OCI-M1 (cell line): ENCODE measurements around the gene CIROP.
A peak's percentile ranks its signal among the peaks of the same experiment; 100 is the strongest.
"Not testable (repeated sequence)": the region's sequence is repeated elsewhere in the genome, so short reads cannot be mapped to it uniquely, and the experiment has no call there.

Source experiments
- DNase-seq: peaks from one replicate; lab custom pipeline; 2025; lab: John Stamatoyannopoulos, UW

The CIROP gene

DNA sequence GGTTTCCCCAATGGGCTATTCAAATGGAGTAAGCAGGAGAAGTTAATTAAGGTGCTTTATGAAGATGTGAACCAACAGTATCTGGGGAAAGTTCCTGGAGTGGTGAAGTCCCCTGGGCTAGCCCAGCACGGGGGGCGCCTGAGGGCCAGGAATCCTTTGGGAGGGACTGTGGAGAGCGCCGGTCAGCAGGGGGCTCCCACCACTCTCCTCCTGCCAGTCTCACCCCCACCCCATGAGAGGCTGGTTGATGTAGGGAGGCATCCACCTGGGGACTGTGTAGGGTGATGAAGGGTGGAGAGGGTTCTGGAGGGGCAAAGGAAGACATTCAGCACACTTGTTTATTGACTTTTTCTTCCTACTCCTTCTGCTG lies 9.9 kb upstream of the CIROP start:
- no peak for DNase-seq

- DNase-seq = no peak
Observed at GRCh38 chr14:23114120-23114458, 9.3 kb upstream of the CIROP start.

DNA sequence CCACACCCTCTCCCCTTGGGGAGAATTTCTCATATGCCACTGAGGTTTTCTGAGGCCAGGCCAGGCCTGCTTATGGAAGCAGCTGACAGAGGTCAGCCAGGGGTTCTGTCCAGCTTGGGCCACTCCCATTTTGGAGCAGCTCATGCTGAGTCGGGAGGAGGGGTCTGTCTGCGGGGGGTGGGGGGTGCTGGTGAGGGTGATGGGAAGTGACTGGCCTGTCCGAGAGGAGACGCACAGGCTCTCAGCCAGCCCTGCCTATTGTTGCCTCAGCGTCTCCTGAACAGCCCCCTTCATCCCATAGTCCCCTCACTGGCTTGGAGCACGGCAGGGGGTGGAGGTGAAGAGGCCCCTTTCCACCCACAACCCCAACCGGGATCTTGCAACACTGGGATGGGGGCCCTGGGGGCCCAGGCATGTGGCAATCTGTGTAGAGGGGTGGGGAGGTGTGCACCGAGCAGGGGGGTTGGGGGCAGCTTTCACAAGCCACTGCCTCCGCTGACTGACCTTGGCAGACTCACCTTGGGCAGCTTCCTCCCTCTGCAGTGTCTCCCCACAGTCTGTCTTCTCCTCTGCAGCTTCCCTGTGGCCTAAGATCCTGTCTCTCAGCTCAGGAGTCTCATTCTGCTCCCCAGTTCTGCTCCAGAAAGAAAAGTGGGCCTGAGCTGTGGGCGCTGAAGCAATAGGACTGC lies 8.8 kb upstream of the CIROP start:
- DNase-seq = peak; percentile 57

- DNase-seq = peak; percentile 96
Observed at GRCh38 chr14:23112359-23113178, 7.8 kb upstream of the CIROP start.

GRCh38 chr14:23110579-23111365 lies 6.0 kb upstream of the CIROP start:
- DNase-seq = peak; percentile 35

- no peak for DNase-seq
Observed at GRCh38 chr14:23109769-23110168, 5.0 kb upstream of the CIROP start.

DNA sequence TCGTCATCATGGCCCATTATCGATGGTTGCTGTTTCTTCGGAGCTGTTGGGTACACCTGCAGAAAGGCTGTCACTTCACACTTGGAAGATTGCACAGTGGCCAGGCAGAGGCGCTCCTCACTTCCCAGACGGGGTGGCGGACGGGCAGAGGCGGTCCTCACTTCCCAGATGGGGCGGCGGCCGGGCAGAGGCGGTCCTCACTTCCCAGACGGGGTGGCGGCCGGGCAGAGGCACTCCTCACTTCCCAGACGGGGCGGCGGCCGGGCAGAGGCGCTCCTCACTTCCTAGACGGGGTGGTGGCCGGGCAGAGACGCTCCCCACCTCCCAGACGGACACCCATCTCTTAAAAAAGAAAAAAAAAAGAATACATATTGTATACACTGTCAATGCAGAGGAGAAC lies 3.4 kb upstream of the CIROP start:
- DNase-seq = not testable (repeated sequence)

DNA sequence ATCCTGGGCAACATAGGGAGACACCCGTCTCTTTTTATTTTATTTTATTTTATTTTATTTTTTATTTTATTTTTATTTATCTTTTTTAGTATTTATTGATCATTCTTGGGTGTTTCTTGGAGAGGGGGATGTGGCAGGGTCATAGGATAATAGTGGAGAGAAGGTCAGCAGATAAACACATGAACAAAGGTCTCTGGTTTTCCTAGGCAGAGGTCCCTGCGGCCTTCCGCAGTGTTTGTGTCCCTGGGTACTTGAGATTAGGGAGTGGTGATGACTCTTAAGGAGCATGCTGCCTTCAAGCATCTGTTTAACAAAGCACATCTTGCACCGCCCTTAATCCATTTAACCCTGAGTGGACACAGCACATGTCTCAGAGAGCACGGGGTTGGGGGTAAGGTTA lies 2.8 kb upstream of the CIROP start:
- DNase-seq = not testable (repeated sequence)

DNA sequence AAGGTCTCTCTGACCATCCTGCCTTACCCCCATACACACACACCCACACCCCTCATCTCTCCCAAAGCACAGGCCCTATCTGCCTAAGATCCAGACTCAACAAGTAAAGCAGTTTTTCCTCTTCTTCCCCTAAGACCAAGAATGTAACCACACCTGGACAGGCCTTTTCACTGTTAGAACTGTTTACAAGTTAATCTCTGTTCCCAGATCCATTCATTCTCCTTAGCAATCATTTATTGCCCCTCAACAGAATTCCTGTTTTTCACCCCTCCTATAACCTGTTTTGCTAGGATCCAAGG lies 1.9 kb upstream of the CIROP start:
- DNase-seq = no peak

GRCh38 chr14:23105348-23105824 lies 597 bp upstream of the CIROP start:
- DNase-seq = no peak

GRCh38 chr14:23104070-23104590 lies 659 bp downstream of the CIROP start:
- no peak for DNase-seq

GRCh38 chr14:23103581-23103980 lies 1.2 kb downstream of the CIROP start:
- no peak for DNase-seq

GRCh38 chr14:23102801-23103200 lies 2.0 kb downstream of the CIROP start:
- no peak for DNase-seq

GRCh38 chr14:23101986-23102625 lies 2.7 kb downstream of the CIROP start:
- no peak for DNase-seq

GRCh38 chr14:23101213-23101970 lies 3.4 kb downstream of the CIROP start:
- DNase-seq = no peak

- DNase-seq = no peak
Observed at GRCh38 chr14:23099212-23099861, 5.5 kb downstream of the CIROP start.

GRCh38 chr14:23097786-23098185 lies 7.0 kb downstream of the CIROP start:
- DNase-seq = no peak

- no peak for DNase-seq
Observed at GRCh38 chr14:23095196-23096108, 9.3 kb downstream of the CIROP start, which contains the start of gene C14orf119. TSS of gene C14orf119 (plus strand) at chr14:23095505. CDS start at chr14:23097659, 2,154 bp downstream.

DNA sequence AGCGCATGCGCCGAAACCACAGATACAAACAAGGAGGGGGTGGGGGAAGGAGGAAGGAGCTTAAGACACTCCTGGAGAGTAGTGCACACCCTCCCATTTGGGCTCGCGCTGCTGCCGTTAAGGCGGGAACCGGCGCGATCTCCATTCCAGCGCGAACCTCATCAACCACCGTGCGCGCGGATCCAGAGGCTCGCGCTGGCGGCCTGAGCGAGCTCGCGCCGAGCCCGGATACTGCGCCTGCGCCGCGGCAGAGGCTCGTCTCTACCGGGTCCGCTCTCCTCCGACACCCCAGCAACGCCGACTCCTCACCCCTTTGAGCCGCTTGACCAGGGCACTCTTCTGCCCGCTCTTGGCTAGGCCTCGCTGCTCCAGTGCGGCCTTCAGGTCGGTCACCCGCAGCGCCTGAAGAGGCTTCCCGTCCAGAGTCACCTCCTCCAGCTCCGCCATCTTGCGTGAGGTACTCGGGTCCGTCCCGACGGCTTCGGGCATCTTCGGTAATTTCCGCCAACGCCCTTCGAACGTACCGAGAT lies 10.1 kb downstream of the CIROP start, which contains the start of gene ACIN1:
TSS of gene ACIN1 (minus strand) at position 471 of the 530 bp plus-strand sequence. CDS start at position 447, 24 bp downstream.
- no peak for DNase-seq
